IMR-90 (cell line): Measurements from ENCODE around the gene TSPAN16. TPM values are rescaled to one million over a fixed set of nuclear protein-coding genes. Genes with fewer than 3 reads are reported as not detected.

ENCODE experiments used
- ATAC-seq: fragments of 200-7000 bp; cut with Tn5 transposase; 2 replicates; pipeline ENCODE4 v1.9.1; 2020; ENCODE audit warnings: low read depth, mild to moderate bottlenecking, moderate library complexity
- BruUV-seq: library from RNA; stranded (reverse); fragments of 400-500 nt; replicated peaks from 2 replicates; lab custom pipeline; 2021; lab: Mats Ljungman, UMichigan
- CTCF ChIA-PET: fragments of 300-600 bp; formaldehyde crosslinking; extraction: SDS; loops from one replicate; lab custom pipeline; 2021; ENCODE audit warnings: antibody characterized with exemption; lab: Yijun Ruan, JAX
- POLR2A ChIA-PET: fragments of 300-600 bp; sonication (Branson Sonifier 250); formaldehyde crosslinking; loops from one replicate; lab custom pipeline; 2022; ENCODE audit warnings: antibody characterized with exemption; ENCODE audit not compliant: unreplicated experiment; lab: Charles Lee
- DNase-seq: peaks from one replicate; pipeline ENCODE4 v3.0.0; 2013
- H2AFZ ChIP-seq: replicated peaks from 2 replicates; pipeline ENCODE3; 2013; ENCODE audit warnings: low read length, mild to moderate bottlenecking; ENCODE audit not compliant: poor library complexity
- H2AK5ac ChIP-seq: 2 replicates; pipeline ENCODE4 v1.6.1; 2013; ENCODE audit warnings: low read depth, low read length, inconsistent platforms
- H2AK9ac ChIP-seq: replicated peaks from 2 replicates; pipeline ENCODE3; 2013; ENCODE audit warnings: mild to moderate bottlenecking, low read depth, low read length, moderate library complexity; ENCODE audit not compliant: poor library complexity
- H2BK120ac ChIP-seq: 2 replicates; pipeline ENCODE4 v1.6.1; 2013; ENCODE audit warnings: low read depth, low read length, inconsistent platforms
- H2BK15ac ChIP-seq: 3 replicates; pipeline ENCODE4 v1.6.1; 2013; ENCODE audit warnings: low read depth, low read length, inconsistent platforms
- H2BK20ac ChIP-seq: 2 replicates; pipeline ENCODE4 v1.6.1; 2013; ENCODE audit warnings: low read depth, mild to moderate bottlenecking, inconsistent platforms, low read length, moderate library complexity
- H2BK5ac ChIP-seq: 2 replicates; pipeline ENCODE4 v1.6.1; 2013; ENCODE audit warnings: mild to moderate bottlenecking, low read depth, low read length, inconsistent platforms; ENCODE audit not compliant: poor library complexity, severe bottlenecking
- H3K14ac ChIP-seq: replicated peaks from 2 replicates; pipeline ENCODE4 v1.6.1; 2013; ENCODE audit warnings: low read depth, low read length, inconsistent platforms
- H3K18ac ChIP-seq: 2 replicates; pipeline ENCODE4 v1.6.1; 2013; ENCODE audit warnings: low read depth, low read length, control low read depth
- H3K23ac ChIP-seq: 2 replicates; pipeline ENCODE4 v1.6.1; 2013; ENCODE audit warnings: low read depth, low read length, inconsistent platforms
- H3K27ac ChIP-seq: 2 replicates; pipeline ENCODE4 v1.5.1; 2013; ENCODE audit warnings: mild to moderate bottlenecking, control low read depth, low read length; ENCODE audit not compliant: insufficient read depth
- H3K27me3 ChIP-seq: 2 replicates; pipeline ENCODE4 v1.6.1; 2013; ENCODE audit warnings: low read length; ENCODE audit not compliant: control insufficient read depth, insufficient read depth
- H3K36me3 ChIP-seq: 2 replicates; pipeline ENCODE4 v1.6.1; 2013; ENCODE audit warnings: low read length, mixed read lengths; ENCODE audit not compliant: control insufficient read depth, insufficient read depth
- H3K4ac ChIP-seq: 2 replicates; pipeline ENCODE4 v1.6.1; 2013; ENCODE audit warnings: low read depth, low read length, inconsistent platforms
- H3K4me1 ChIP-seq: 2 replicates; pipeline ENCODE4 v1.6.1; 2013; ENCODE audit warnings: low read length, mixed read lengths; ENCODE audit not compliant: control insufficient read depth, insufficient read depth
- H3K4me2 ChIP-seq: 2 replicates; pipeline ENCODE4 v1.6.1; 2013; ENCODE audit warnings: low read depth, mild to moderate bottlenecking, control low read depth, low read length, moderate library complexity
- H3K4me3 ChIP-seq: 2 replicates; pipeline ENCODE4 v1.5.1; 2013; ENCODE audit warnings: low read depth, mild to moderate bottlenecking, control low read depth, low read length, moderate library complexity; ENCODE audit not compliant: insufficient read depth
- H3K56ac ChIP-seq: 2 replicates; pipeline ENCODE4 v1.6.1; 2013; ENCODE audit warnings: low read length, inconsistent platforms; ENCODE audit not compliant: insufficient read depth; ENCODE audit errors: extremely low read depth
- H3K79me1 ChIP-seq, 2 experiments: 2 replicates each; pipeline ENCODE4 v1.6.1; 2013; ENCODE audit warnings: low read length in 2 of 2, inconsistent platforms in 1 of 2, low read depth in 1 of 2
- H3K9ac ChIP-seq: 2 replicates; pipeline ENCODE4 v1.6.1; 2013; ENCODE audit warnings: low read depth, low read length, control low read depth
- H3K9me1 ChIP-seq: 2 replicates; pipeline ENCODE4 v1.6.1; 2013; ENCODE audit warnings: low read length, inconsistent platforms; ENCODE audit not compliant: insufficient read depth
- H3K9me3 ChIP-seq: 2 replicates; pipeline ENCODE4 v1.6.1; 2013; ENCODE audit warnings: low read length; ENCODE audit not compliant: control insufficient read depth, insufficient read depth
- H4K20me1 ChIP-seq: 2 replicates; pipeline ENCODE4 v1.6.1; 2013; ENCODE audit warnings: low read length, inconsistent platforms; ENCODE audit not compliant: insufficient read depth
- H4K5ac ChIP-seq: 2 replicates; pipeline ENCODE4 v1.6.1; 2013; ENCODE audit warnings: mild to moderate bottlenecking, low read depth, low read length, control low read depth
- H4K8ac ChIP-seq, 2 experiments: 2 replicates each; pipeline ENCODE4 v1.6.1; 2013; ENCODE audit warnings: low read depth in 2 of 2, low read length in 2 of 2, control low read depth in 1 of 2, inconsistent platforms in 1 of 2
- H4K91ac ChIP-seq: 2 replicates; pipeline ENCODE4 v1.6.1; 2013; ENCODE audit warnings: low read depth, low read length, inconsistent platforms; ENCODE audit not compliant: insufficient read depth
- CEBPB ChIP-seq: IDR thresholded peaks from 2 replicates; pipeline ENCODE4 v1.6.1; 2012; ENCODE audit warnings: low read depth, low read length, improper control_type of control experiment
- FOS ChIP-seq: fragments of 150-350 bp; IDR thresholded peaks from 2 replicates; pipeline ENCODE4 v1.6.1; 2016; ENCODE audit warnings: low read depth, low read length
- NFE2L2 ChIP-seq: fragments of 150-350 bp; IDR thresholded peaks from 2 replicates; pipeline ENCODE4 v1.6.1; 2016; ENCODE audit warnings: low read depth, mild to moderate bottlenecking, low read length
- SMC3 ChIP-seq: fragments of 150-350 bp; IDR thresholded peaks from 2 replicates; pipeline ENCODE4 v1.6.1; 2016; ENCODE audit warnings: low read depth, mild to moderate bottlenecking, antibody characterized with exemption, low read length, moderate library complexity
- USF2 ChIP-seq: fragments of 150-350 bp; IDR thresholded peaks from 2 replicates; pipeline ENCODE4 v1.6.1; 2017; ENCODE audit warnings: mild to moderate bottlenecking, antibody characterized with exemption, low read length, low read depth
- WGBS, 2 experiments: methylation state at CpG; one replicate each; pipeline versions ENCODE4 v1.1.5 to v1.1.7; 2013; ENCODE audit warnings: missing lambda C conversion rate in 2 of 2; ENCODE audit not compliant: insufficient read length in 1 of 2; ENCODE audit errors: extremely low coverage in 2 of 2; 5-methylcytosine and 5-hydroxymethylcytosine counted together
- dilution Hi-C: fragments of 300-500 bp; cut with HindIII; formaldehyde crosslinking; loops from one replicate; pipeline ENCODE4 v1.14.3; 2018; ENCODE audit warnings: low sequenced_read_pairs; ENCODE audit not compliant: unreplicated experiment
- in situ Hi-C: fragments of 300-500 bp; cut with MboI; formaldehyde crosslinking; loops from 3 replicates; pipeline ENCODE4 v1.14.3; 2019; ENCODE audit warnings: low sequenced_read_pairs, inconsistent platforms, mixed read lengths
- intact Hi-C: fragments of 100-400 bp; cut with micrococcal nuclease; formaldehyde crosslinking; loops from 2 replicates; pipeline ENCODE4 v1.10.0; 2022
- polyA plus RNA-seq, 3 experiments: library from polyadenylated mRNA; depleted of rRNA; stranded (reverse); fragments of >200 nt; gene quantifications; 2 replicates each; pipeline ENCODE4 v1.2.3, GENCODE V29; 2012; ENCODE audit warnings: low replicate concordance in 1 of 3
- total RNA-seq: library from RNA; depleted of rRNA; stranded (reverse); fragments of >200 nt; gene quantifications from 2 replicates; pipeline ENCODE4 v1.2.3, GENCODE V29; 2012
- TF ChIP-seq, protein P1 (sequence below): fragments of 150-350 bp; IDR thresholded peaks from 2 replicates; pipeline ENCODE4 v1.6.1; 2016; ENCODE audit warnings: low read depth, mild to moderate bottlenecking, low read length, moderate library complexity, borderline replicate concordance

Gene TSPAN16
- total and polyA plus RNA-seq, 2 of the 4 experiments (the other 2 are of a cell fraction), result not detected

- no peaks in the 10 kb centered on the region for H4K20me1 ChIP-seq
- no TSS peak for BruUV-seq
- H3K4me1 ChIP-seq, result peaks cover 8% of the 10 kb centered on the region
- dilution Hi-C loops (no loop called here), in situ Hi-C loops (no loop called here), intact Hi-C loops (loop anchor here (2.0 kb wide), 1 partner anchor 43 kb away; no protein-coding TSS in a partner anchor)
- no peak overlapping the region for H3K4ac ChIP-seq
- H4K8ac ChIP-seq, result no peak overlapping the region
- peak overlapping the region; percentile 22 for H2AK9ac ChIP-seq
- no peak overlapping the region; the same call in 1 of the 2 replicates for H3K4me2 ChIP-seq
- no peak overlapping the region for H3K56ac ChIP-seq
- no peak overlapping the region; the same call in 1 of the 2 replicates for H2AK5ac ChIP-seq
- peak overlapping the region; percentile 32 for H2AFZ ChIP-seq
- peaks cover 0 to 15% of the 10 kb centered on the region in 2 experiments; a peak in 3 of 4 replicates for H3K79me1 ChIP-seq
- ATAC-seq, result no peak
- no peak overlapping the region for H3K27ac ChIP-seq
- 80% methylated on average over 4 of the region's 7 CpGs; no CpG with 5 or more reads in 1 of the 2 experiments for WGBS, 2 experiments
- H4K91ac ChIP-seq, result no peak overlapping the region
- no peak overlapping the region for H2BK5ac ChIP-seq
- H3K18ac ChIP-seq, result no peak overlapping the region
- no peak overlapping the region for H3K14ac ChIP-seq
- H2BK15ac ChIP-seq, result no peak overlapping the region
- no peak overlapping the region for H4K5ac ChIP-seq
- ChIA-PET CTCF (interaction anchor here (0.6 kb wide), 1 partner anchor 221 kb away, joined by 3 read pairs; no protein-coding TSS in a partner anchor), POLR2A (interaction anchor here (0.6 kb wide), 1 partner anchor 25 kb away, joined by 3 read pairs; no protein-coding TSS in a partner anchor)
- no peak overlapping the region for H2BK20ac ChIP-seq
- H3K4me3 ChIP-seq, result no peak overlapping the region
- no peaks in the 10 kb centered on the region for H3K9me3 ChIP-seq
- H3K23ac ChIP-seq, result no peak overlapping the region
- no peak overlapping the region for H3K9ac ChIP-seq
- DNase-seq, result no peak
- H3K36me3 ChIP-seq, result peaks cover 22% of the 10 kb centered on the region
- peaks cover 8% of the 10 kb centered on the region for H3K9me1 ChIP-seq
- H3K27me3 ChIP-seq, result no peaks in the 10 kb centered on the region
- H2BK120ac ChIP-seq, result no peak overlapping the region
- TF ChIP-seq, protein P1, sequence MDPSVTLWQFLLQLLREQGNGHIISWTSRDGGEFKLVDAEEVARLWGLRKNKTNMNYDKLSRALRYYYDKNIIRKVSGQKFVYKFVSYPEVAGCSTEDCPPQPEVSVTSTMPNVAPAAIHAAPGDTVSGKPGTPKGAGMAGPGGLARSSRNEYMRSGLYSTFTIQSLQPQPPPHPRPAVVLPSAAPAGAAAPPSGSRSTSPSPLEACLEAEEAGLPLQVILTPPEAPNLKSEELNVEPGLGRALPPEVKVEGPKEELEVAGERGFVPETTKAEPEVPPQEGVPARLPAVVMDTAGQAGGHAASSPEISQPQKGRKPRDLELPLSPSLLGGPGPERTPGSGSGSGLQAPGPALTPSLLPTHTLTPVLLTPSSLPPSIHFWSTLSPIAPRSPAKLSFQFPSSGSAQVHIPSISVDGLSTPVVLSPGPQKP, result no peak
- TF ChIP-seq FOS (no peak), USF2 (no peak), CEBPB (no peak), SMC3 (no peak), NFE2L2 (no peak)
These were observed 42.2 kb downstream of the TSPAN16 start for GRCh38 chr19:11338121-11338520.
